Measurements from ENCODE around the gene GHR.

GRCh38 chr5:42581845-42582244, 158.6 kb downstream of the GHR start:
- TF ChIP-seq CTCF (IDR thresholded peaks at IDR 0.05) (no peak), POLR2A (IDR thresholded peaks at IDR 0.05) (no peak)
